HepG2 (cell line): ENCODE data around the gene ETFA. TPM values are rescaled to one million over a fixed set of nuclear protein-coding genes. Genes with fewer than 3 reads are reported as not detected.

ENCODE experiments used
- CENPX ChIP-seq: sonication (generic); formaldehyde crosslinking; IDR thresholded peaks from 2 replicates; pipeline ENCODE4 v1.9.0; 2021; ENCODE audit warnings: mild to moderate bottlenecking, missing genetic modification reagents, moderate library complexity
- FOSL2 ChIP-seq: sonication (generic); formaldehyde crosslinking; IDR thresholded peaks from 2 replicates; pipeline ENCODE4 v1.4.0; 2020; ENCODE audit warnings: missing genetic modification reagents
- GABPB1 ChIP-seq: IDR thresholded peaks from 2 replicates; pipeline ENCODE4 v1.6.1; 2016; ENCODE audit warnings: mild to moderate bottlenecking, missing genetic modification reagents, moderate library complexity, missing compliant biosample characterization
- IKZF4 ChIP-seq: sonication (generic); formaldehyde crosslinking; IDR thresholded peaks from 2 replicates; pipeline ENCODE4 v1.5.1; 2020; ENCODE audit warnings: borderline replicate concordance, mild to moderate bottlenecking, low read depth, missing genetic modification reagents; ENCODE audit errors: not compliant biosample characterization
- IRF2 ChIP-seq: IDR thresholded peaks from 2 replicates; pipeline ENCODE4 v1.6.1; 2018; ENCODE audit warnings: missing genetic modification reagents, missing compliant biosample characterization
- KDM2A ChIP-seq: sonication (generic); formaldehyde crosslinking; IDR thresholded peaks from 2 replicates; pipeline ENCODE4 v1.4.0; 2020; ENCODE audit warnings: low read depth, missing genetic modification reagents, borderline replicate concordance
- MIER2 ChIP-seq: IDR thresholded peaks from 2 replicates; pipeline ENCODE4 v1.6.1; 2016; ENCODE audit warnings: missing biosample characterization, missing genetic modification reagents
- MTA1 ChIP-seq: sonication (generic); formaldehyde crosslinking; IDR thresholded peaks from 2 replicates; pipeline ENCODE4 v1.4.0; 2020; ENCODE audit warnings: missing genetic modification reagents, mild to moderate bottlenecking, borderline replicate concordance
- NCOR1 ChIP-seq: fragments of 200-600 bp; sonication (generic); IDR thresholded peaks from 2 replicates; pipeline ENCODE4 v1.7.0; 2017; ENCODE audit warnings: antibody characterized with exemption, low read length, borderline replicate concordance
- NFKB2 ChIP-seq: sonication (generic); formaldehyde crosslinking; IDR thresholded peaks from 2 replicates; pipeline ENCODE4 v1.4.0; 2020; ENCODE audit warnings: missing genetic modification reagents, borderline replicate concordance
- PRPF4 ChIP-seq: fragments of 200-400 bp; formaldehyde crosslinking; IDR thresholded peaks from 2 replicates; pipeline ENCODE4 v1.6.1; 2016; ENCODE audit warnings: low read length, low read depth; ENCODE audit not compliant: poor library complexity, severe bottlenecking
- RXRB ChIP-seq: IDR thresholded peaks from 2 replicates; pipeline ENCODE4 v1.6.1; 2016; ENCODE audit warnings: borderline replicate concordance, missing genetic modification reagents, missing compliant biosample characterization
- SALL2 ChIP-seq: sonication (generic); formaldehyde crosslinking; IDR thresholded peaks from 2 replicates; pipeline ENCODE4 v1.8.1; 2023; ENCODE audit warnings: mild to moderate bottlenecking, missing genetic modification reagents, inconsistent platforms
- XRCC5 ChIP-seq: fragments of 200-400 bp; formaldehyde crosslinking; optimal IDR thresholded peaks from 2 replicates; pipeline ENCODE3; 2017; ENCODE audit warnings: mild to moderate bottlenecking, low read length
- ZFP90 ChIP-seq: sonication (generic); formaldehyde crosslinking; IDR thresholded peaks from 2 replicates; pipeline ENCODE4 v1.8.0; 2022; ENCODE audit warnings: missing genetic modification reagents, mild to moderate bottlenecking, inconsistent platforms, borderline replicate concordance
- ZNF782 ChIP-seq: sonication (generic); formaldehyde crosslinking; IDR thresholded peaks from 2 replicates; pipeline ENCODE4 v1.4.0; 2020; ENCODE audit warnings: missing genetic modification reagents, mild to moderate bottlenecking, borderline replicate concordance
- polyA plus RNA-seq, 8 experiments: library from polyadenylated mRNA; depleted of rRNA in 3 of 8; stranded (reverse) in 7 of 8; unstranded in 1 of 8; fragments of >200 nt; fragmentation: Illumina TruSeq in 4 of 8; extraction: Trizol in 4 of 8; gene quantifications; 2 replicates each; pipeline versions ENCODE4 v1.2.1 to v1.2.3, GENCODE V29; 2011 to 2016; ENCODE audit warnings: low read depth in 4 of 8, missing spikeins in 1 of 8, mixed read lengths in 1 of 8; ENCODE audit not compliant: insufficient read depth in 1 of 8
- total RNA-seq, 5 experiments: library from RNA; depleted of rRNA; stranded (reverse); fragments of >200 nt; fragmentation: Illumina TruSeq; extraction: Trizol; gene quantifications; 2 replicates each; pipeline ENCODE4 v1.2.3, GENCODE V29; 2016; ENCODE audit warnings: low read depth in 1 of 5
- TF ChIP-seq, protein P1 (sequence below): sonication (generic); formaldehyde crosslinking; IDR thresholded peaks from 2 replicates; pipeline ENCODE4 v1.4.0; 2020; ENCODE audit warnings: missing genetic modification reagents, borderline replicate concordance
- TF ChIP-seq, protein P2 (sequence below): sonication (generic); formaldehyde crosslinking; IDR thresholded peaks from 2 replicates; pipeline ENCODE4 v1.5.0; 2020; ENCODE audit warnings: missing genetic modification reagents
- TF ChIP-seq, protein P3 (sequence below): sonication (generic); formaldehyde crosslinking; IDR thresholded peaks from 2 replicates; pipeline ENCODE4 v1.8.0; 2022; ENCODE audit warnings: mild to moderate bottlenecking, missing genetic modification reagents
- TF ChIP-seq, protein P4 (sequence below): IDR thresholded peaks from 2 replicates; pipeline ENCODE4 v1.6.1; 2016; ENCODE audit warnings: low read depth, control low read depth
- TF ChIP-seq, protein P5 (sequence below): sonication (generic); formaldehyde crosslinking; IDR thresholded peaks from 2 replicates; pipeline ENCODE4 v1.8.0; 2022; ENCODE audit warnings: missing genetic modification reagents, mild to moderate bottlenecking, borderline replicate concordance

Gene ETFA
- total and polyA plus RNA-seq, 2 of the 13 experiments (the other 11 are each of a cell fraction or from before 2014, with no cell fraction given): 291 to 396 TPM

DNA sequence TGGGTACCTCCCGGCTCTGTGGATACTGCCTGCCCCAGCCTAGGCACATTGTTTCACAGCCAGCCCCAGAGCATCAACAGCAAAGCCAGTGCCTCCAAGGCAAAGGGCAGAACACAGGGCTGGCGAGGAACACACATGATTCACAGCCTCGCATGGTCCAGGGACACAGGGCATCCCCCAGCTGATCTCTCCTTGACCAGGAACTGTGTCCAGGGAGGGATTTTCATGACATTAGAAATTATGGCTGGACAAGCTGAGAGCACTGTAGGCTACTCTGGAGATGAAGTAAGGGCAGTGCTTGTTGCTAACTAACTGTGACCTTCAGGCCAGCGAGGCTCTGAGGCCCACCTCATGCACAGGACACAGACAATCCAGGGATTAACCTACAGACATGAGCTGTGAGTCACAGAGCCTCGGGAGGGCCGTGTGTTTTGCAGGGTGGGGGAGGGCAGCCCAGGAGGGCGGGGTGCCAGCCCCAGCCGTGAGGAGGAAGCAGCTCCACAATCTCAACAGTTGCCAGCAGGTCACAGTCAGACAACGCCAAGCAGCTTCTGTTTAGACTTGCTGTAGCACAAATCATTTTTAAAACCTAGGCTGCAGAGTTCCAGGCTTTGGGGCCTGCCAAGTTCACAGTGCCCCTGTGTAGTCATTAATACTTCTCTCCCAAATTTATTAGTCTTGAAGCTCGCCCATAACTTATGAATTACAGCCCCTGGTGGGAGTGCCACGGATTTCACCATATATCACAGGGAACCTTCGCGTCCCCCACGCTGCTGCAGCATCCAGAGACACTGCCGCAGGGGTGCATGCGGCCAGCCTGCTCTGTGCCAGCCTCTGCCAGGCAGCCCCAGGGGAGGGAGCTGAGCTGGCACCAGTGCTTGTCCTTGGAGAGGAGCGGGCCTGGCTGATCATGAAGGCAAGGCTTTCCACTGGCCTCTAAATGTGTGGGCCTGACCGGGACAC lies 114.7 kb downstream of the ETFA start (continued):
- TF ChIP-seq, protein P1, sequence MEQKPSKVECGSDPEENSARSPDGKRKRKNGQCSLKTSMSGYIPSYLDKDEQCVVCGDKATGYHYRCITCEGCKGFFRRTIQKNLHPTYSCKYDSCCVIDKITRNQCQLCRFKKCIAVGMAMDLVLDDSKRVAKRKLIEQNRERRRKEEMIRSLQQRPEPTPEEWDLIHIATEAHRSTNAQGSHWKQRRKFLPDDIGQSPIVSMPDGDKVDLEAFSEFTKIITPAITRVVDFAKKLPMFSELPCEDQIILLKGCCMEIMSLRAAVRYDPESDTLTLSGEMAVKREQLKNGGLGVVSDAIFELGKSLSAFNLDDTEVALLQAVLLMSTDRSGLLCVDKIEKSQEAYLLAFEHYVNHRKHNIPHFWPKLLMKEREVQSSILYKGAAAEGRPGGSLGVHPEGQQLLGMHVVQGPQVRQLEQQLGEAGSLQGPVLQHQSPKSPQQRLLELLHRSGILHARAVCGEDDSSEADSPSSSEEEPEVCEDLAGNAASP: peak; percentile 34; the same call in 1 of the 2 replicates
- TF ChIP-seq NFKB2 (CRISPR knock-in tag) (0 out of 2 replicates have a peak, but pooled peaks have one; percentile 25), NCOR1 (peak; percentile 22; the same call in 1 of the 2 replicates), RXRB (CRISPR knock-in tag) (peak; percentile 75), XRCC5 (peak; percentile 57), ZFP90 (CRISPR knock-in tag) (0 out of 2 replicates have a peak, but pooled peaks have one; percentile 40), MTA1 (CRISPR knock-in tag) (peak; percentile 53; the same call in 1 of the 2 replicates), IKZF4 (no peak), PRPF4 (no peak), SALL2 (CRISPR knock-in tag) (0 out of 2 replicates have a peak, but pooled peaks have one; percentile 9), ZNF782 (CRISPR knock-in tag) (0 out of 2 replicates have a peak, but pooled peaks have one; percentile 21), GABPB1 (CRISPR knock-in tag) (peak; percentile 32; the same call in 1 of the 2 replicates), CENPX (CRISPR knock-in tag) (no peak), IRF2 (CRISPR knock-in tag) (peak; percentile 76; the same call in 1 of the 2 replicates), FOSL2 (CRISPR knock-in tag) (peak; percentile 92), KDM2A (CRISPR knock-in tag) (peak; percentile 20; the same call in 1 of the 2 replicates), MIER2 (CRISPR knock-in tag) (no peak)
- TF ChIP-seq, protein P2, sequence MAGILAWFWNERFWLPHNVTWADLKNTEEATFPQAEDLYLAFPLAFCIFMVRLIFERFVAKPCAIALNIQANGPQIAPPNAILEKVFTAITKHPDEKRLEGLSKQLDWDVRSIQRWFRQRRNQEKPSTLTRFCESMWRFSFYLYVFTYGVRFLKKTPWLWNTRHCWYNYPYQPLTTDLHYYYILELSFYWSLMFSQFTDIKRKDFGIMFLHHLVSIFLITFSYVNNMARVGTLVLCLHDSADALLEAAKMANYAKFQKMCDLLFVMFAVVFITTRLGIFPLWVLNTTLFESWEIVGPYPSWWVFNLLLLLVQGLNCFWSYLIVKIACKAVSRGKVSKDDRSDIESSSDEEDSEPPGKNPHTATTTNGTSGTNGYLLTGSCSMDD: no peak
- TF ChIP-seq, protein P3, sequence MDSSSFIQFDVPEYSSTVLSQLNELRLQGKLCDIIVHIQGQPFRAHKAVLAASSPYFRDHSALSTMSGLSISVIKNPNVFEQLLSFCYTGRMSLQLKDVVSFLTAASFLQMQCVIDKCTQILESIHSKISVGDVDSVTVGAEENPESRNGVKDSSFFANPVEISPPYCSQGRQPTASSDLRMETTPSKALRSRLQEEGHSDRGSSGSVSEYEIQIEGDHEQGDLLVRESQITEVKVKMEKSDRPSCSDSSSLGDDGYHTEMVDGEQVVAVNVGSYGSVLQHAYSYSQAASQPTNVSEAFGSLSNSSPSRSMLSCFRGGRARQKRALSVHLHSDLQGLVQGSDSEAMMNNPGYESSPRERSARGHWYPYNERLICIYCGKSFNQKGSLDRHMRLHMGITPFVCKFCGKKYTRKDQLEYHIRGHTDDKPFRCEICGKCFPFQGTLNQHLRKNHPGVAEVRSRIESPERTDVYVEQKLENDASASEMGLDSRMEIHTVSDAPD (CRISPR knock-in tag): no peak
- TF ChIP-seq, protein P4, sequence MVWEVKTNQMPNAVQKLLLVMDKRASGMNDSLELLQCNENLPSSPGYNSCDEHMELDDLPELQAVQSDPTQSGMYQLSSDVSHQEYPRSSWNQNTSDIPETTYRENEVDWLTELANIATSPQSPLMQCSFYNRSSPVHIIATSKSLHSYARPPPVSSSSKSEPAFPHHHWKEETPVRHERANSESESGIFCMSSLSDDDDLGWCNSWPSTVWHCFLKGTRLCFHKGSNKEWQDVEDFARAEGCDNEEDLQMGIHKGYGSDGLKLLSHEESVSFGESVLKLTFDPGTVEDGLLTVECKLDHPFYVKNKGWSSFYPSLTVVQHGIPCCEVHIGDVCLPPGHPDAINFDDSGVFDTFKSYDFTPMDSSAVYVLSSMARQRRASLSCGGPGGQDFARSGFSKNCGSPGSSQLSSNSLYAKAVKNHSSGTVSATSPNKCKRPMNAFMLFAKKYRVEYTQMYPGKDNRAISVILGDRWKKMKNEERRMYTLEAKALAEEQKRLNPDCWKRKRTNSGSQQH (CRISPR knock-in tag): peak; percentile 29; the same call in 1 of the 2 replicates
- TF ChIP-seq, protein P5, sequence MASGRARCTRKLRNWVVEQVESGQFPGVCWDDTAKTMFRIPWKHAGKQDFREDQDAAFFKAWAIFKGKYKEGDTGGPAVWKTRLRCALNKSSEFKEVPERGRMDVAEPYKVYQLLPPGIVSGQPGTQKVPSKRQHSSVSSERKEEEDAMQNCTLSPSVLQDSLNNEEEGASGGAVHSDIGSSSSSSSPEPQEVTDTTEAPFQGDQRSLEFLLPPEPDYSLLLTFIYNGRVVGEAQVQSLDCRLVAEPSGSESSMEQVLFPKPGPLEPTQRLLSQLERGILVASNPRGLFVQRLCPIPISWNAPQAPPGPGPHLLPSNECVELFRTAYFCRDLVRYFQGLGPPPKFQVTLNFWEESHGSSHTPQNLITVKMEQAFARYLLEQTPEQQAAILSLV: peak; percentile 28; the same call in 1 of the 2 replicates
